ENCODE data around the gene FN3KRP.
"Not testable (repeated sequence)": the region's sequence is repeated elsewhere in the genome, so short reads cannot be mapped to it uniquely, and the experiment has no call there.

- not testable (repeated sequence) for TF ChIP-seq CTCF, POLR2A (IDR thresholded peaks at IDR 0.05)
Observed at GRCh38 chr17:82744736-82745135, 28.2 kb downstream of the FN3KRP start.
